Neuronal stem cell (in vitro differentiated cells): ENCODE data around the gene QPRT.
"Not testable (repeated sequence)": the region's sequence is repeated elsewhere in the genome, so short reads cannot be mapped to it uniquely, and the experiment has no call there.

Source experiments
- DNase-seq: peaks from one replicate; pipeline ENCODE4 v3.0.0-alpha.2; 2013; ENCODE audit warnings: low spot score
- H2AFZ ChIP-seq: one replicate; pipeline ENCODE4 v1.6.1; 2013; ENCODE audit warnings: mild to moderate bottlenecking, low read length, inconsistent platforms
- H2AK5ac ChIP-seq: 2 replicates; pipeline ENCODE4 v1.6.1; 2013; ENCODE audit warnings: low read depth, mild to moderate bottlenecking, inconsistent platforms, low read length, moderate library complexity, mixed read lengths
- H2BK120ac ChIP-seq: 2 replicates; pipeline ENCODE4 v1.6.1; 2013; ENCODE audit warnings: low read depth, mild to moderate bottlenecking, inconsistent platforms, low read length, moderate library complexity, mixed read lengths
- H2BK12ac ChIP-seq: one replicate; pipeline ENCODE4 v1.6.1; 2013; ENCODE audit warnings: low read length, inconsistent platforms
- H2BK15ac ChIP-seq: 2 replicates; pipeline ENCODE4 v1.6.1; 2013; ENCODE audit warnings: mild to moderate bottlenecking, low read length, inconsistent platforms, mixed read lengths
- H2BK5ac ChIP-seq: one replicate; pipeline ENCODE4 v1.6.1; 2013; ENCODE audit warnings: inconsistent platforms, mild to moderate bottlenecking, low read length, moderate library complexity
- H3K14ac ChIP-seq: one replicate; pipeline ENCODE4 v1.6.1; 2013; ENCODE audit warnings: low read length, inconsistent platforms
- H3K18ac ChIP-seq: 2 replicates; pipeline ENCODE4 v1.6.1; 2013; ENCODE audit warnings: low read length, inconsistent platforms
- H3K23ac ChIP-seq: 2 replicates; pipeline ENCODE4 v1.6.1; 2013; ENCODE audit warnings: low read depth, mild to moderate bottlenecking, mixed read lengths, low read length, inconsistent platforms; ENCODE audit not compliant: poor library complexity
- H3K27ac ChIP-seq: replicated peaks from 3 replicates; pipeline ENCODE4 v1.5.1; 2013; ENCODE audit warnings: low read length, inconsistent platforms
- H3K27me3 ChIP-seq, 3 experiments: 2 replicates each; pipeline ENCODE4 v1.6.1; 2013; ENCODE audit warnings: low read length in 3 of 3, mild to moderate bottlenecking in 2 of 3, inconsistent platforms in 1 of 3, low read depth in 1 of 3, mixed read lengths in 1 of 3, moderate library complexity in 1 of 3; ENCODE audit not compliant: control insufficient read depth in 3 of 3, insufficient read depth in 3 of 3
- H3K36me3 ChIP-seq, 2 donors: replicated peaks in 1 of 2; 2 replicates each; pipeline ENCODE4 v1.6.1; 2013; ENCODE audit warnings: low read length in 2 of 2; ENCODE audit not compliant: control insufficient read depth in 2 of 2, insufficient read depth in 2 of 2
- H3K4ac ChIP-seq: 2 replicates; pipeline ENCODE4 v1.6.1; 2013; ENCODE audit warnings: inconsistent platforms, mild to moderate bottlenecking, low read length, moderate library complexity
- H3K4me1 ChIP-seq, 2 donors: 1 replicate in 1 of 2; 2 replicates in 1 of 2; pipeline ENCODE4 v1.6.1; 2013; ENCODE audit warnings: low read length in 2 of 2, low read depth in 1 of 2; ENCODE audit not compliant: control insufficient read depth in 2 of 2, insufficient read depth in 1 of 2
- H3K4me2 ChIP-seq: one replicate; pipeline ENCODE4 v1.6.1; 2013; ENCODE audit warnings: mild to moderate bottlenecking, low read length, inconsistent platforms; ENCODE audit not compliant: insufficient read depth, poor library complexity, severe bottlenecking
- H3K4me3 ChIP-seq, 2 donors: 2 replicates each; pipeline ENCODE4 v1.5.1; 2013; ENCODE audit warnings: low read length in 2 of 2, mild to moderate bottlenecking in 2 of 2, inconsistent platforms in 1 of 2, moderate library complexity in 1 of 2
- H3K79me1 ChIP-seq: one replicate; pipeline ENCODE4 v1.6.1; 2013; ENCODE audit warnings: low read depth, mild to moderate bottlenecking, inconsistent platforms, low read length, moderate library complexity
- H3K9ac ChIP-seq: one replicate; pipeline ENCODE4 v1.6.1; 2013; ENCODE audit warnings: mild to moderate bottlenecking, low read depth, low read length, inconsistent platforms; ENCODE audit not compliant: poor library complexity
- H3K9me3 ChIP-seq, 2 donors: replicated peaks in 1 of 2; 2 replicates each; pipeline versions ENCODE3 to v1.6.1; 2013; ENCODE audit warnings: low read length in 2 of 2, mild to moderate bottlenecking in 2 of 2, inconsistent platforms in 1 of 2, low read depth in 1 of 2, mixed read lengths in 1 of 2, moderate library complexity in 1 of 2; ENCODE audit not compliant: control insufficient read depth in 2 of 2, insufficient read depth in 1 of 2
- H4K8ac ChIP-seq: one replicate; pipeline ENCODE4 v1.6.1; 2013; ENCODE audit warnings: low read depth, mild to moderate bottlenecking, inconsistent platforms, low read length, moderate library complexity
- H4K91ac ChIP-seq: one replicate; pipeline ENCODE4 v1.6.1; 2013; ENCODE audit warnings: low read length, low read depth, mild to moderate bottlenecking, inconsistent platforms; ENCODE audit not compliant: poor library complexity
- WGBS, 2 donors: extraction: QIAGEN DNeasy Blood & Tissue Kit; methylation state at CpG; one replicate each; pipeline ENCODE4 v1.1.7; 2013; ENCODE audit warnings: missing lambda C conversion rate in 2 of 2, mixed read lengths in 1 of 2; ENCODE audit not compliant: insufficient read length in 2 of 2, insufficient replicate concordance in 1 of 2; ENCODE audit errors: extremely low coverage in 2 of 2; 5-methylcytosine and 5-hydroxymethylcytosine counted together

The QPRT gene

GRCh38 chr16:29687755-29688154 is 8.8 kb downstream of the QPRT start:
- Histone ChIP-seq H3K4me2 (no peak overlapping the region), H3K18ac (no peak overlapping the region), H2BK12ac (no peak overlapping the region), H2BK15ac (no peak overlapping the region), H4K91ac (no peak overlapping the region), H3K27me3 (no peaks in the 10 kb centered on the region), H3K27ac (no peak overlapping the region), H3K23ac (no peak overlapping the region), H2AK5ac (no peak overlapping the region), H2AFZ (no peak overlapping the region), H3K4ac (no peak overlapping the region), H3K79me1 (peaks cover 12% of the 10 kb centered on the region), H2BK5ac (no peak overlapping the region), H3K9ac (no peak overlapping the region), H4K8ac (no peak overlapping the region), H3K36me3 (peaks cover 9 to 46% of the 10 kb centered on the region in 2 donors), H3K9me3 (peaks cover 6 to 12% of the 10 kb centered on the region in 2 donors), H3K4me3 (no peak overlapping the region), H2BK120ac (no peak overlapping the region), H3K4me1 (no peaks in the 10 kb centered on the region), H3K14ac (no peak overlapping the region)
- no peak for DNase-seq
- no CpG with 5 or more reads among the region's 2 CpGs for WGBS, 2 donors

GRCh38 chr16:29688172-29688571 is 9.2 kb downstream of the QPRT start:
- WGBS, 2 donors = no CpG with 5 or more reads among the region's 5 CpGs
- Histone ChIP-seq H3K27me3 (no peaks in the 10 kb centered on the region), H3K4me1 (no peaks in the 10 kb centered on the region), H3K27ac (no peak overlapping the region), H3K9me3 (peaks cover 6 to 12% of the 10 kb centered on the region in 2 donors), H3K9ac (no peak overlapping the region), H3K14ac (no peak overlapping the region), H2AK5ac (no peak overlapping the region), H3K36me3 (peaks cover 9 to 42% of the 10 kb centered on the region in 2 donors), H3K4me3 (no peak overlapping the region), H2BK12ac (no peak overlapping the region), H4K8ac (no peak overlapping the region), H3K4me2 (no peak overlapping the region), H2BK15ac (no peak overlapping the region), H2BK5ac (no peak overlapping the region), H3K18ac (no peak overlapping the region), H3K4ac (no peak overlapping the region), H4K91ac (no peak overlapping the region), H2AFZ (no peak overlapping the region), H3K79me1 (peaks cover 12% of the 10 kb centered on the region), H3K23ac (no peak overlapping the region), H2BK120ac (no peak overlapping the region)
- DNase-seq = no peak

- not testable (repeated sequence) for H2AFZ ChIP-seq, H3K14ac ChIP-seq, H3K4me1 ChIP-seq, H2AK5ac ChIP-seq, H2BK12ac ChIP-seq, H3K27ac ChIP-seq, H3K4me3 ChIP-seq, H3K9ac ChIP-seq, H4K8ac ChIP-seq, H3K18ac ChIP-seq, H3K23ac ChIP-seq, H3K27me3 ChIP-seq, H4K91ac ChIP-seq, DNase-seq, H2BK120ac ChIP-seq, H2BK5ac ChIP-seq, H3K4me2 ChIP-seq, H3K4ac ChIP-seq, H2BK15ac ChIP-seq
- H3K36me3 ChIP-seq = peaks cover 8 to 32% of the 10 kb centered on the region in 2 donors
- no CpG with 5 or more reads among the region's 23 CpGs for WGBS, 2 donors
- peaks cover 4 to 12% of the 10 kb centered on the region in 2 donors for H3K9me3 ChIP-seq
- peaks cover 15% of the 10 kb centered on the region for H3K79me1 ChIP-seq
These were observed 10.7 kb downstream of the QPRT start for GRCh38 chr16:29689490-29690351.

- H4K91ac ChIP-seq, H3K9ac ChIP-seq, H2BK15ac ChIP-seq, H2AFZ ChIP-seq, H3K23ac ChIP-seq, H2BK120ac ChIP-seq, H2AK5ac ChIP-seq, H3K4me2 ChIP-seq, H3K4me3 ChIP-seq, H3K18ac ChIP-seq, H2BK12ac ChIP-seq, H3K14ac ChIP-seq, H3K4ac ChIP-seq, H3K4me1 ChIP-seq, DNase-seq, H4K8ac ChIP-seq, H2BK5ac ChIP-seq, H3K27ac ChIP-seq, H3K27me3 ChIP-seq: not testable (repeated sequence)
- peaks cover 9 to 18% of the 10 kb centered on the region in 2 donors for H3K9me3 ChIP-seq
- no CpG with 5 or more reads among the region's 26 CpGs for WGBS, 2 donors
- peaks cover 12 to 46% of the 10 kb centered on the region in 2 donors for H3K36me3 ChIP-seq
- peaks cover 19% of the 10 kb centered on the region for H3K79me1 ChIP-seq
These were observed 13.6 kb downstream of the QPRT start for GRCh38 chr16:29692606-29693005.
